ENCODE data around the gene TCL1B.

The TCL1B gene

GRCh38 chr14:95666450-95666849, 19.8 kb upstream of the TCL1B start:
- no peak for DNase-seq

GRCh38 chr14:95667249-95667693, 19.0 kb upstream of the TCL1B start:
- DNase-seq: no peak

GRCh38 chr14:95668235-95668772, 17.9 kb upstream of the TCL1B start:
- no peak for DNase-seq

- no peak for DNase-seq
Observed at GRCh38 chr14:95674613-95675012, 11.6 kb upstream of the TCL1B start.

- no peak for DNase-seq
Observed at GRCh38 chr14:95675486-95675885, 10.7 kb upstream of the TCL1B start.

GRCh38 chr14:95677179-95677835, 8.9 kb upstream of the TCL1B start:
- no peak for DNase-seq

GRCh38 chr14:95679148-95679815, 6.9 kb upstream of the TCL1B start:
- no peak for DNase-seq

- no peak for DNase-seq
Observed at GRCh38 chr14:95679998-95680735, 6.1 kb upstream of the TCL1B start.

- no peak for DNase-seq
Observed at GRCh38 chr14:95681153-95681552, 5.1 kb upstream of the TCL1B start.

- no peak for DNase-seq
Observed at GRCh38 chr14:95683793-95684192, 2.4 kb upstream of the TCL1B start.

- no peak for DNase-seq
Observed at GRCh38 chr14:95686935-95687334, 709 bp downstream of the TCL1B start.

GRCh38 chr14:95689441-95689840, 3.2 kb downstream of the TCL1B start:
- DNase-seq: no peak

GRCh38 chr14:95690815-95691214, 4.6 kb downstream of the TCL1B start:
- no peak for DNase-seq

GRCh38 chr14:95691591-95691990, 5.4 kb downstream of the TCL1B start:
- no peak for DNase-seq

- DNase-seq: no peak
Observed at GRCh38 chr14:95692109-95692508, 5.9 kb downstream of the TCL1B start.

- DNase-seq: no peak
Observed at GRCh38 chr14:95695051-95695450, 8.8 kb downstream of the TCL1B start.

GRCh38 chr14:95695913-95696312, 9.7 kb downstream of the TCL1B start:
- no peak for DNase-seq

- DNase-seq: no peak
Observed at GRCh38 chr14:95696741-95697140, 10.5 kb downstream of the TCL1B start.

GRCh38 chr14:95697764-95698163, 11.5 kb downstream of the TCL1B start:
- DNase-seq: no peak

GRCh38 chr14:95698287-95698686, 12.1 kb downstream of the TCL1B start:
- no peak for DNase-seq

GRCh38 chr14:95699412-95699811, 13.2 kb downstream of the TCL1B start:
- no peak for DNase-seq

All from amygdala (tissue), 56 donors.